ENCODE data around the gene S100A8.
"Not testable (repeated sequence)": the region's sequence is repeated elsewhere in the genome, so short reads cannot be mapped to it uniquely, and the experiment has no call there.

Gene S100A8

DNA sequence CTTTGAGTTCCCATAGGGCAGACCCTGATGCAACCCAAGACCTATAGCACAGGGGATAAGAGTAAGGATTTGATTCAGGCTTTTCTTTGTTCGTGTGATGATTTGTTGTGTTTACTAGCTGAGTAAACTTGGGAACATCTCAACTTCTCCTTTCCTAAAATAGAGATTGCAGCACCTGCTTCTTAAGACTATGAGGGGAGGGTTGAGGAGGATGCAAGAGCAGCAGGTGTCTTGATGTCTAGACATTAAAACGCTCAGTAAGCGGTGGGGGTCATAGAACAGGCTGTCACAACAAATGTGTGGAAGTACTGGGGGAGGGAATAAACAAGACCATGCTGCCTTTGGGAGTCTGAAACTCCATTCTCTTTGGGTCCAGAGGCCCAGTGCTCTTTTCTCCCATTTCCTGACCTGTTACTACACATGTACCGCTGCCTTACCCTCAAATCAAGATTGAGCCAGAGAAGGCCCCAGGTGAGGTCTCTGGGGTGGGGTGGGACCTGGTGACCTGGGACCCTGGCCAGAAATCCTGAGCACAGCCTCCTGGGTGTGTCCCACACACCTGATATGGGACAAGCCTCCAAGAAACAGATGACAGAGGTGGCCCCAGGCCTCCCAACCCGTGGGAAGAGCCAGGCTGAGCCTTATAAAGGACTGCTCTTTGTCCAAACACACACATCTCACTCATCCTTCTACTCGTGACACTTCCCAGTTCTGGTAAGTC, 25.1 kb upstream of the S100A8 start, which contains the start of gene S100A7A:
TSS of gene S100A7A (plus strand) at position 671 of the 721 bp plus-strand sequence. CDS start 1,563 bp downstream, outside the sequence.
- DNase-seq: no peak

DNA sequence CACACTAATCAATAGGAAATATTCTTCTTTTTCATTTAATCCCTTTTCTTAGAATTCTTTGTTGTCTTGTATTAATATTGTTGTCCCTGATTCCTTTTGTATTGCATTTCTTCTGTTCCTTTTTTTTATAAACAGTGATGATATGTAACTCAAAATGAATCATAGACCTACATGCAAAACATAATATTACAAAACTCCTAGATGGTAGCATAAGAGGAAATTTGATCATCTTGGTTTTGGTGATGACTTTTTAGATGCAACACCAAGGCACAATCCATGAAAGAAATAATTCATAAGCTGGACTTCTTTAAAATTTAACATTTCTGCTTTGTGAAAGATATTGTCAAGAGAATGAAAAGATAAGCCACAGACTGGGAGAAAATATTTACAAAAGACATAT, 23.1 kb upstream of the S100A8 start:
- not testable (repeated sequence) for DNase-seq

DNA sequence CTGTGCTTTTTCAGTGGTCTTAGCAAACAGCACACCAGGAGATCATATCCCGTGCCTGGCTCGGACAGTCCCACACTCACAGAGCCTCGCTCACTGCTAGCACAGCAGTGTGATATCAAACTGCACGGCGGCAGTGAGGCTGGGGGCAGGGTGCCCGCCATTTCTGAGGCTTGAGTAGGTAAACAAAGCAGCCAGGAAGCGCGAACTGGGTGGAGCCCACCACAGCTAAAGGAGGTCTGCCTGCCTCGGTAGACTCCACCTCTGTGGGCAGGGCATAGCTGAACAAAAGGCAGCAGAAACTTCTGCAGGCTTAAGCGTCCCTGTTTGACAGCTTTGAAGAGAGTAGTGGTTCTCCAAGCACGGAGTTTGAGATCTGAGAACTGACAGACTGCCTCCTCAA, 16.4 kb upstream of the S100A8 start:
- not testable (repeated sequence) for DNase-seq

DNA sequence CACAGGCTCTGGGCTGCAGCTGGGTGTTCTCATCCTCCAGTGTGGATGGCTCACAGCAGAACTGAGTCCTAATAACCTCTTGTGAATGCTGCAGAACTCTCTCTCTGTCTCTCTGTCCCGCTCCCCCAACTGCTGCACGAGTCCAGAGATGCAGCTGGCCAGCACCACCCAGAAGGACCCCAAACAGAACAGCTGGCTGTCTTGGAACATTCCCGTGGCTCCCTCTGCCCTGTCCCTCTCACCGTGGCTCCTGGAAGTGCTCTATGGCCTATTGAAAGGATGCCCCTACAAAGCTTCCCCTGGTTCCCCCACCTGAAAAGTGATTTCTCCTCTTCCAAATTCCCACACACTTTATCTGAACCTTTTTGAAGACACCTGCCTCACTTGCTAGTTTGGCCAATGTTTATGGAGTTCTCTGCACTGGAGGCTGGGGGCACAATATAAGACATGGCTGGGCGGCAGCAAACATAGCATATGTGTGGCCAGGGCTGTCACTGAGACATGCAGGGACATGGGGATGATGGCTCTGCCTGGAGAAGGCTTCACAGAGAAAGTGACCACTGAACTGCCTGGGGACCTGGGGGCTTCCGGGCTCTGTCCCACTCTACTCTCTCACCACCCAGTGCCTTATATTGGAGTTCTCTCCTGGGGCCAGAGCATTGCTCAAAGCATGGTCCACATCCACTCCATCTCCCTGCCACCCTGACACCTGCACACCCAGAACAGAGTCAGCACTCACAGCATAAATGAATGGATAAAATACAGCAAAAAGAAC, 15.1 kb upstream of the S100A8 start:
- DNase-seq: not testable (repeated sequence)

DNA sequence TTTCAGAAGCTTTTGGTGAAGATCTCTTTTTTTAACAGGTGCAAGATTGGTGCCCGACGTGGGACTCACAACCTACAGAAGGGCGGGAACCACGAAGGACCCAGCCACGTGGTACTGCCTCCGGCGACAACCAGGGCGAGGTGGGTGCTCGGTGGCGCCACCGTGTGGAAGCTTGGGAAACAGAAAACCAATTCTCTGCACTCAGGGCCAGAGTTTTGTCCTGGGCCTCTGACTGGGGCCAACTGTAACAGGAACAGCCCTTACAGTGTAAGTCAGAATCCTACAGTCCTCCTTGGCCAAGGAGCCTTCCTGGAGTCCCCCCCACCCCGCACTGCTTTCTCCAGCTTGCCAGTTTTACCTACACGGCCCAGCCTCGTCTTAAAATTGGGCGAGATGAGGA, 13.9 kb upstream of the S100A8 start:
- DNase-seq: no peak

DNA sequence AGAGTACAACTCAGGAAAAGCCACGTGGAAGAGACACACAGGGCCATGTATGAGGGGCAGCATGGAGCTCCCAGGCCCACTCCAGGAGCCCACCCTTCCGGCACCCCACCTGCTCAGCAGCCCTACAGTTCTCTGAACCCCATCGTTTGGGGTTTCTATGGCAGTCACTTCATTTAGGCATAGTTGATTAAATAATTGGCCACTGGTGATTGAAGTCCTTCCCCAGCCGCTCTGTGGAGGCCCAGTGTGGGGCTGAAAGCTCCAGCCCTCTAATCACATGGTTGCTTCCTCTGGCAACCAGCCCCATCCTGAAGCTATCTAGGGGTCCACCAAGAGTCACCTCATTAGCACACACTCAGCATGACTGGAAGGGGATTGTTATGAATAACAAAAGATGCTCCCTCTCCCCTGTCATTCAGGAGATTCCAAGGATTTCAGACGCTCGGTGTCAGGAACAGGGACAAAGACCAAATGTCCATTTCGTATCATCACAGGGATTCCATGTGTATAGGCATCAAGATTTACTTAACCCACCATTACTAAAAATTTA, 13.3 kb upstream of the S100A8 start:
- no peak for DNase-seq

- DNase-seq: no peak
Measured at GRCh38 chr1:153403421-153404085, 12.7 kb upstream of the S100A8 start.

DNA sequence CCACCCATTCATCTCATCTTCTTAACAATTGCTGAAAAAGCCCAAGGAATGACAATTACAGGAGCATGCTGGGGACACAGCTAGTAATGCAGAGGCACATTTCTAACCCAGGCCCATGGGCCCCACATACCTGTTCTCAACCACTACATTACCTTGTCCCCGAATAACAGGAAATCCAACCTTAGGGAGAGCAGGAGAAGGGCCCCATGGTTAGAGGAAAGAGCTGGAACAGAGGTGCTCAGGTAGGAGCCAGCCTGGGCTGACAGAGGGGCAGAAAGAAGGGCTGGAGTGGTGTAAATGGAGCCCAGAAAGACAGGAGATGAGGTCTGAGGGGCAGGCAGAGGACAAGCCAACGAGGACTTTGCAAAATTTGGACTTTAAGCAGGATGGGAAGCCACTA, 11.4 kb upstream of the S100A8 start:
- no peak for DNase-seq

GRCh38 chr1:153401461-153401860, 10.6 kb upstream of the S100A8 start:
- no peak for DNase-seq

GRCh38 chr1:153400244-153400643, 9.4 kb upstream of the S100A8 start:
- no peak for DNase-seq

GRCh38 chr1:153399401-153400055, 8.7 kb upstream of the S100A8 start:
- no peak for DNase-seq

DNA sequence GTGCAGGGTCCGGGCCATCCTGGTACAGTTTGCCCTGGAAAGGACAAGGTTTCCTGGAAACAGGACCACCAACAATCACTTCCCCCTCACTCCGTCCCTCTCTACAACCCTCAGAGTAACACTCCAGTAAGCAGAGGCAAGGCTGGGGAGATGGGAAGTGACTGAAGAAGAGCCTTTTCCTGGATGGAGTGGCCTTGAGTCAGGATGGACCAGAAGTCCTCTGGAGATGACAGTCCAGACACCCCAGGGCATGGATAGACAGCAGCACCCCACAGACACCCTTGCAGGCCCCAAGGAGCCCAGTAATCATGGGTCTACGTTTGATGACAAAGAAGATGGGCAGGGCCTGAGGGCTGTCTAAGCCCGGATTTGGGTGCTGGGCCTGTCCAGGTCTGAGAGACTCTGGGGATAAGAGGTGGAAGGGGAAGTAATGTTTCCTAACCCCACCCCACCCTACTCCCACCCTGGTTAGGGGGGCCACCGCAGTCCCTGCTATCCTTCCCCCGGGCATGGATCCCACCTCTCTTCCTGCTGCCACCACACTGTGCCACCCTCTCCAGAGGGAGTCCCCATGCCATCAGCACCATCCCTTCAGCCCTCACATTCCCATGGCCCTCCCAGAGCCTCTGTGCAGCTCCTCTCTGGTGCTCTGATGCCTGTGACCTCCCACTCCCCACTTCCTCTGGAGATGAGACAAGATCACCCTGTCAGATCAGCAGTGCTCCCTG, 7.2 kb upstream of the S100A8 start:
- no peak for DNase-seq

GRCh38 chr1:153397051-153397923, 6.4 kb upstream of the S100A8 start:
- no peak for DNase-seq

DNA sequence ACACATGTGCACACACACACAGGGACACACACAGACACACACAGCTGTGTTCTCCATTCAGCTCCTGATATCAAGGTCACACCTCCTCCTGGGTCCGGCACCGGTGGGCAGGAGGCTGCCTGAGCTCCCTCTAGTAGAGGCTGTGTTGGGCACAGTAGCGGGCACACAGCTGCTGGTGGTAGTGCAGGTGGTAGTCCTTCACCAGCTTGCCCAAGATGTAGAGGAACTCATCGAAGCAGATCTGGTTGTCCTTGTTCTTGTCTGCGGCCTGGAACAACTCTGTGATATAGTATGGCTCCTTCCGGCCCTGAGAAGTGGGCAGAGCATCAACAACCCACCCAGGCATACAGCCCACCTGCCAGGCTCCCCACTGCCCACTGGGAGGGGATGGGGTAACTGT, 5.6 kb upstream of the S100A8 start:
- DNase-seq: no peak

DNA sequence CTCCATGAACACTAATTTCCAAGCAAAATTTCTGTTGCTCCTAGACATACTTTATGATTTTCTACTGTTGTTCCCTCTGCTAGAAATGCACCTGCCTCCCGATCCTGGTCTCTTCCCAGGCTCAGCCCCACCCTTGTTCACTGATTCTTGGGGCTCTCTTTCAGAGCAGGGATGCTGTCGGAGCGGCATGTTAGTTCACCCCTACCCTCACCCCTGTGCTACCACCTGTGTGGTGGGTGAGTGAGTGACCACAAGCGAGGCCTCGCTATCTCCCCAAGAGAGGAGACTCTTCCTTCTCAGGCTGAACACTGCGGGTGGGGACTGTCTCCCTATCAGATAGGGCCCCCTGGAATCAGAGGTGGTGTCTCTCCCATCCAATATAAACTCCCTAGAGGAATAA, 4.9 kb upstream of the S100A8 start:
- DNase-seq: no peak

- no peak for DNase-seq
Measured at GRCh38 chr1:153395136-153395685, 4.3 kb upstream of the S100A8 start.

DNA sequence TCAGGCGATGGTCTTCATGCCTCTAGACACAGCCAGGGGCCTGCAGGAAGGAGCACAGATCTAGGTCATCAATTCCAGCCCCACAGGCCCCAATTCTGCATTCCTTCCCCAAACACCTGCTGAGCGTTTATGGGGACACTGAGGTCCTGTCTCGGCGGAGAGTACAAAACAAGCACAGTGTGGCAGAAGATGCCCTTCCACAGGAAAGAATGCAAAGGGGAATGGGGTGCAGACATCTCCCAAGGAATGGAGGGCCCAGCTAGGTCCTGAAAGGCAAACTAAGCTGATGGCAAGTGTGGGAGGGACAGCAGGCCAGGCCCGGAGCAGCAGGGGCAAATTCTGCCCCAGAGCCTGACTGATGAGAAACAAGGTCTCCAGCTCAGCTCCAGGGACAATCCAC, 3.5 kb upstream of the S100A8 start:
- no peak for DNase-seq

GRCh38 chr1:153393926-153394325, 3.1 kb upstream of the S100A8 start:
- no peak for DNase-seq

DNA sequence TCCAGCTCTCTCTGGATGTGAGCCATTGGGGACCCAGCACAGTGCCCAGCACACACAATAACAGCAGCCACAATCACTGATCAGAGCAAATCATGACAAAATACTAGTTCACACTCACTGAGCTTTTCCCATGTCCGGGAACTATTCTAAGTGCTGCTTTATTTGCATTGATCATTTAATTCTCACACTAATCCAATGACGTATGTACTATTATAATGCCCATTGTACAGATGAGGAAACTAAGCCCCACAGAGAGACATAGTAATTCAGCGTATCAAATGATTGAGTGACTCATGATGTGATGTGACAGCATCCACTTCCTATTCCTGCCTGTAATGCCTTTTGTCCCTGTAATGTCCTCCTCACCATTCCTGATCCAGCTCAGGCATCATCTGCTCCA, 1.9 kb upstream of the S100A8 start:
- no peak for DNase-seq

GRCh38 chr1:153392258-153392657, 1.4 kb upstream of the S100A8 start:
- DNase-seq: no peak

Measured in fibroblast of skin of abdomen (primary cell).